Measurements from ENCODE around the gene PGAP3.

Gene PGAP3

GRCh38 chr17:39704821-39705551 is 17.1 kb upstream of the PGAP3 start:
- peak overlapping the region; percentile 12 for H3K4me3 ChIP-seq (ENCODE audit: low read depth, low read length)
- H3K79me2 ChIP-seq: no peaks in the 10 kb centered on the region
- H3K27ac ChIP-seq: peak overlapping the region; percentile 97
- H3K36me3 ChIP-seq (ENCODE audit: control insufficient read depth, insufficient read depth, low read length): no peaks in the 10 kb centered on the region
- TF ChIP-seq, protein P1, sequence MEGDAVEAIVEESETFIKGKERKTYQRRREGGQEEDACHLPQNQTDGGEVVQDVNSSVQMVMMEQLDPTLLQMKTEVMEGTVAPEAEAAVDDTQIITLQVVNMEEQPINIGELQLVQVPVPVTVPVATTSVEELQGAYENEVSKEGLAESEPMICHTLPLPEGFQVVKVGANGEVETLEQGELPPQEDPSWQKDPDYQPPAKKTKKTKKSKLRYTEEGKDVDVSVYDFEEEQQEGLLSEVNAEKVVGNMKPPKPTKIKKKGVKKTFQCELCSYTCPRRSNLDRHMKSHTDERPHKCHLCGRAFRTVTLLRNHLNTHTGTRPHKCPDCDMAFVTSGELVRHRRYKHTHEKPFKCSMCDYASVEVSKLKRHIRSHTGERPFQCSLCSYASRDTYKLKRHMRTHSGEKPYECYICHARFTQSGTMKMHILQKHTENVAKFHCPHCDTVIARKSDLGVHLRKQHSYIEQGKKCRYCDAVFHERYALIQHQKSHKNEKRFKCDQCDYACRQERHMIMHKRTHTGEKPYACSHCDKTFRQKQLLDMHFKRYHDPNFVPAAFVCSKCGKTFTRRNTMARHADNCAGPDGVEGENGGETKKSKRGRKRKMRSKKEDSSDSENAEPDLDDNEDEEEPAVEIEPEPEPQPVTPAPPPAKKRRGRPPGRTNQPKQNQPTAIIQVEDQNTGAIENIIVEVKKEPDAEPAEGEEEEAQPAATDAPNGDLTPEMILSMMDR (IDR thresholded peaks at IDR 0.05): no peak
- peak overlapping the region; percentile 48 for H3K4me2 ChIP-seq (ENCODE audit: low read length)
- H3K4me1 ChIP-seq: peaks cover 40% of the 10 kb centered on the region
- no peaks in the 10 kb centered on the region for H3K9me3 ChIP-seq (ENCODE audit: control insufficient read depth, low read length)
- H2AFZ ChIP-seq: peak overlapping the region; percentile 80
- H3K27me3 ChIP-seq (ENCODE audit: control insufficient read depth, insufficient read depth, low read length): no peaks in the 10 kb centered on the region
- no peak overlapping the region for H3K9ac ChIP-seq

DNA sequence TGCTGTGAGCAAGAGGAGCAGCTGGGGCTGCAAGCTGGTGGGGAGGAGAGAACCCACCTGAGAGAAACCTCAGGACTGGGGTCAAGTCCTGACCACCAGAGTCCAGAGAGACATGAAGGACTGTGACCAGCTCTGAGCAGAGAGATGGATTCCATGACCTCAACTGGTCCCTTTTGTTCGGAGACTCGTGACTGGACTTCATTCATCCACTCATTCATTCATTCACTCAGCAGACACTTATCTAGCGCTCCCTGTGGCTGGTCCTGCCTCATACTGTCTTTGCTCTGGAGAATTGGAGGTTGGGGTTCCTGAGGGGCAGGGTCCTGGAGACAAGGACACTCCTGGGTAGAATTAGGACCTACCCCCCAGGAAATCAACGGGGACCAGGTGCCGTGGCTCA is 16.1 kb upstream of the PGAP3 start:
- peak overlapping the region; percentile 97 for H3K27ac ChIP-seq
- H3K27me3 ChIP-seq (ENCODE audit: control insufficient read depth, insufficient read depth, low read length): no peaks in the 10 kb centered on the region
- no peak overlapping the region for H3K4me2 ChIP-seq (ENCODE audit: low read length)
- no peak overlapping the region for H2AFZ ChIP-seq
- no peak overlapping the region for H3K9ac ChIP-seq
- H3K79me2 ChIP-seq: no peaks in the 10 kb centered on the region
- no peaks in the 10 kb centered on the region for H3K9me3 ChIP-seq (ENCODE audit: control insufficient read depth, low read length)
- TF ChIP-seq, protein P1 (IDR thresholded peaks at IDR 0.05): no peak
- peaks cover 40% of the 10 kb centered on the region for H3K4me1 ChIP-seq
- no peaks in the 10 kb centered on the region for H3K36me3 ChIP-seq (ENCODE audit: control insufficient read depth, insufficient read depth, low read length)
- H3K4me3 ChIP-seq (ENCODE audit: low read depth, low read length): no peak overlapping the region

DNA sequence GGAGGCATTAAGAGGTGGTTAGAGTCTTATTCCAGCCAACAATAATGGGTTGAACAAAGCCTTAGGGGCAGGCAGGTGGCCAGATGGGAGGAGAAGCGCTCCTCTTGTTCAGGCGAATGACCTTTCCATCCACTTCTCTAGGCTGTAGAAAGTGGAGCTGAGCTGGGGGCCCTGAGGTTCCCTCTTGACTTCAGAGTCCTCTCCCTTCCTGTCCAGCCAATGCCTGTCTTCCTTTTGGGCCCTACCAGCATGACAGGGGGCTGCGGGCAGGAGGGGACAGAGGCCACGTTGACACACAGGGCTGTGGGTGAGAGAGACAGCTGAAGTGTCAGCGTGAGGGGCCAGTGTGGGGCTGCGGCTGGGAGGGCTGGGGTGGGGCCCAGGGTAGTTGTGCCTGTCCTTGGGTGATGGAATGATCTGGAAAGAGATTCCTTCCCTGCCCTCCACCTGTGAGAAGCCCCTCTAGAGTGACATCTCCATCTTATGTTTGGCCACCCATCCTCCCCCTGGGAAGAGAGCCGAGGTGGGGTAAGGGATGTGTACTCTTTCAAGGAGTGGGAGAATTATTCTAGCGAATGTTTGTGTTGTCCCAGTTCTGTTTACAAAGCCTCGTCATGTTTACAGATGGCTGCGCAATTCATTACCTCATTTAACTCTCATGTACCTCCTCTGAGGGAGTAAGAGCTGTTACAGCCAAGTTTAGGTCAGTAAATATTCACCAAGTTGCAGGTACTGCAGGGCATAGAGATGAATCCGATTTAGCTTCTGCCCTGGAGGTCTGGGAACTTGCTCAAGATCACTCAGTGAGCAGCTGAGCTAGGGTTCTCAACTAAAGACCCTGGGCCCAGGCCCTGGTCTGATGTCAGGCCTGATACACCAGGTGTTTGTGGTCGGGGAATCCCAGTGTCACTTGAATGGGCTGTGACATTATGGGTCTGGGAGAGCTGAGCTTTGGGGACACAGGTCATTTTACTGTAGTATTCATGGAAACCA is 15.3 kb upstream of the PGAP3 start:
- H3K79me2 ChIP-seq: no peaks in the 10 kb centered on the region
- peaks cover 38% of the 10 kb centered on the region for H3K4me1 ChIP-seq
- TF ChIP-seq, protein P1 (IDR thresholded peaks at IDR 0.05): no peak
- H2AFZ ChIP-seq: no peak overlapping the region
- H3K4me2 ChIP-seq (ENCODE audit: low read length): no peak overlapping the region
- peak overlapping the region; percentile 50 for H3K27ac ChIP-seq
- H3K27me3 ChIP-seq (ENCODE audit: control insufficient read depth, insufficient read depth, low read length): no peaks in the 10 kb centered on the region
- H3K36me3 ChIP-seq (ENCODE audit: control insufficient read depth, insufficient read depth, low read length): no peaks in the 10 kb centered on the region
- H3K9me3 ChIP-seq (ENCODE audit: control insufficient read depth, low read length): no peaks in the 10 kb centered on the region
- no peak overlapping the region for H3K4me3 ChIP-seq (ENCODE audit: low read depth, low read length)
- H3K9ac ChIP-seq: no peak overlapping the region

GRCh38 chr17:39701784-39702422 is 14.0 kb upstream of the PGAP3 start:
- H3K9ac ChIP-seq: no peak overlapping the region
- H3K27ac ChIP-seq: peak overlapping the region; percentile 50
- no peaks in the 10 kb centered on the region for H3K79me2 ChIP-seq
- H3K27me3 ChIP-seq (ENCODE audit: control insufficient read depth, insufficient read depth, low read length): no peaks in the 10 kb centered on the region
- no peaks in the 10 kb centered on the region for H3K9me3 ChIP-seq (ENCODE audit: control insufficient read depth, low read length)
- no peaks in the 10 kb centered on the region for H3K36me3 ChIP-seq (ENCODE audit: control insufficient read depth, insufficient read depth, low read length)
- no peak overlapping the region for H2AFZ ChIP-seq
- peaks cover 34% of the 10 kb centered on the region for H3K4me1 ChIP-seq
- no peak overlapping the region for H3K4me3 ChIP-seq (ENCODE audit: low read depth, low read length)
- no peak overlapping the region for H3K4me2 ChIP-seq (ENCODE audit: low read length)
- TF ChIP-seq, protein P1 (IDR thresholded peaks at IDR 0.05): no peak

Data from parathyroid adenoma (tissue), 2 donors.